PC-3 (cell line): ENCODE results near the gene BCL6B. TPM values are rescaled to one million over a fixed set of nuclear protein-coding genes. Genes with fewer than 3 reads are reported as not detected.

Source experiments
- ATAC-seq: fragments of 200-7000 bp; cut with Tn5 transposase; 2 replicates; pipeline ENCODE4 v1.9.1; 2020; ENCODE audit warnings: mild to moderate bottlenecking, moderate library complexity
- BruUV-seq: library from RNA; stranded (reverse); fragments of 400-500 nt; replicated peaks from 2 replicates; lab custom pipeline; 2021; lab: Mats Ljungman, UMichigan
- CTCF ChIA-PET: fragments of 300-600 bp; sonication (Branson Sonifier 250); formaldehyde crosslinking; loops from one replicate; lab custom pipeline; 2022; ENCODE audit warnings: antibody characterized with exemption; lab: Charles Lee
- POLR2A ChIA-PET: fragments of 300-600 bp; sonication (Branson Sonifier 250); formaldehyde crosslinking; loops from one replicate; lab custom pipeline; 2022; ENCODE audit warnings: antibody characterized with exemption; ENCODE audit not compliant: unreplicated experiment; lab: Charles Lee
- DNase-seq: peaks from one replicate; pipeline ENCODE4 v3.0.0-alpha.2; 2015
- H2AFZ ChIP-seq: fragments of 300-600 bp; sonication (generic); 2 replicates; pipeline ENCODE4 v1.6.0; 2016; ENCODE audit warnings: antibody characterized with exemption, low read length
- H3F3A ChIP-seq: fragments of 300-600 bp; sonication (generic); one replicate; pipeline ENCODE4 v1.6.0; 2017; ENCODE audit warnings: antibody characterized with exemption, low read length, control low read depth, mild to moderate bottlenecking; ENCODE audit not compliant: unreplicated experiment
- H3K27ac ChIP-seq: fragments of 300-600 bp; sonication (generic); 2 replicates; pipeline ENCODE4 v1.5.1; 2016; ENCODE audit warnings: mild to moderate bottlenecking, low read length
- H3K27me3 ChIP-seq: fragments of 300-600 bp; sonication (generic); 2 replicates; pipeline ENCODE4 v1.6.1; 2016; ENCODE audit warnings: low read length, mixed read lengths
- H3K36me3 ChIP-seq: fragments of 300-600 bp; sonication (generic); 2 replicates; pipeline ENCODE4 v1.6.1; 2016; ENCODE audit warnings: low read depth, mixed run types, low read length, mixed read lengths
- H3K4me1 ChIP-seq: fragments of 300-600 bp; sonication (generic); 2 replicates; pipeline ENCODE4 v1.5.1; 2016; ENCODE audit warnings: low read length; ENCODE audit not compliant: insufficient read depth
- H3K4me2 ChIP-seq: fragments of 300-600 bp; sonication (generic); 2 replicates; pipeline ENCODE4 v1.6.0; 2016; ENCODE audit warnings: low read length
- H3K4me3 ChIP-seq: fragments of 300-600 bp; sonication (generic); 2 replicates; pipeline ENCODE4 v1.5.1; 2016; ENCODE audit warnings: mild to moderate bottlenecking, low read length, mixed read lengths
- H3K79me2 ChIP-seq: fragments of 300-600 bp; sonication (generic); 2 replicates; pipeline ENCODE4 v1.6.1; 2017; ENCODE audit warnings: low read length, mixed read lengths
- H3K9ac ChIP-seq: fragments of 300-600 bp; sonication (generic); 2 replicates; pipeline ENCODE4 v1.6.0; 2016; ENCODE audit warnings: mild to moderate bottlenecking, low read length
- H3K9me2 ChIP-seq: fragments of 300-600 bp; sonication (generic); replicated peaks from 2 replicates; pipeline ENCODE4 v1.6.1; 2016; ENCODE audit warnings: mixed run types, low read length, mixed read lengths
- H3K9me3 ChIP-seq: fragments of 300-600 bp; sonication (generic); 2 replicates; pipeline ENCODE4 v1.6.1; 2016; ENCODE audit warnings: low read length, mixed read lengths
- H4K20me1 ChIP-seq: fragments of 300-600 bp; sonication (generic); 2 replicates; pipeline ENCODE4 v1.6.1; 2016; ENCODE audit warnings: low read length, mixed read lengths
- CTCF ChIP-seq: fragments of 300-600 bp; sonication (generic); conservative IDR thresholded peaks from 2 replicates; pipeline ENCODE4 v1.5.1; 2017; ENCODE audit warnings: antibody characterized with exemption, low read depth, mild to moderate bottlenecking, low read length
- EZH2 ChIP-seq: fragments of 300-600 bp; sonication (generic); IDR thresholded peaks from one replicate; pipeline ENCODE4 v1.6.1; 2017; ENCODE audit warnings: antibody characterized with exemption, mild to moderate bottlenecking, low read length; ENCODE audit not compliant: unreplicated experiment
- EZH2phosphoT487 ChIP-seq: fragments of 300-600 bp; sonication (generic); IDR thresholded peaks from 2 replicates; pipeline ENCODE4 v1.6.1; 2018; ENCODE audit warnings: mild to moderate bottlenecking, antibody characterized with exemption, low read length, borderline replicate concordance
- intact Hi-C: fragments of 100-400 bp; cut with micrococcal nuclease; formaldehyde crosslinking; loops from 2 replicates; pipeline ENCODE4 v1.9.0; 2023
- total RNA-seq: library from RNA; depleted of rRNA; stranded (reverse); fragments of >200 nt; gene quantifications from 2 replicates; pipeline ENCODE4 v1.2.3, GENCODE V29; 2014

The BCL6B gene
- total RNA-seq, 1 experiment from 2014 or later = not detected

- ChIA-PET CTCF (no interaction called here), POLR2A (interaction anchor here (0.6 kb wide), 1 partner anchor 759 kb away, joined by 3 read pairs; no protein-coding TSS in a partner anchor)
- Histone ChIP-seq H2AFZ (no peak overlapping the region), H3K9me2 (no peaks in the 10 kb centered on the region), H3K79me2 (no peaks in the 10 kb centered on the region), H3K4me1 (peaks cover 26% of the 10 kb centered on the region), H3K9ac (no peak overlapping the region), H3K27ac (no peak overlapping the region), H3K36me3 (no peaks in the 10 kb centered on the region), H3F3A (no peaks in the 10 kb centered on the region), H3K4me2 (no peak overlapping the region), H3K4me3 (no peak overlapping the region), H3K27me3 (no peaks in the 10 kb centered on the region), H4K20me1 (no peaks in the 10 kb centered on the region), H3K9me3 (no peaks in the 10 kb centered on the region)
- intact Hi-C loops = loop anchor here (5.0 kb wide), 1 partner anchor 34 kb away; no protein-coding TSS in a partner anchor
- DNase-seq (no peak), ATAC-seq (no peak)
- TF ChIP-seq EZH2phosphoT487 (no peak), CTCF (no peak)
- BruUV-seq = no TSS peak
Observed at GRCh38 chr17:7063518-7064094, 40.8 kb downstream of the BCL6B start.

DNA sequence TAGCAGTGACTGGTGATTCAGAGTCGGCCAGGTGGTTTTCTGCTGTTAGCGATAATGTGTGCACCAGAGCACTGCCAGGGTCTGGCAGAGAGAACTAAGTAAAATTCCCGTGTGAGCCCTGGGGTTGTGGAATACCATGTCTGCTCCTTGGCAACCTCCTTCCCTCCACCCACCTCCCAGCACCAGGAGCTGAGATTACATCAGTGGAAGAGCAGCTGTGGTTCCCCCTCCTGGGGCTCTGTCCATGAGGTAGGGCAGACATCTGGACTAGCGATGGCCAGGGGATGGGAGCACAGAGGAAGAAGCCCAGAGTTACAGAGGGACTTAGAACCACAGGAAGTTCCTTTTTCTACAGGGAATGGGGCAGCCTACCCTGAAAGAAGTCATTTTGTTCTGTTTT is 41.4 kb downstream of the BCL6B start:
- Histone ChIP-seq H4K20me1 (no peaks in the 10 kb centered on the region), H3K79me2 (no peaks in the 10 kb centered on the region), H3K9ac (no peak overlapping the region), H3K4me1 (peaks cover 19% of the 10 kb centered on the region), H3K9me2 (no peaks in the 10 kb centered on the region), H3K27ac (no peak overlapping the region), H3K9me3 (no peaks in the 10 kb centered on the region), H3K36me3 (no peaks in the 10 kb centered on the region), H2AFZ (no peak overlapping the region), H3K4me3 (no peak overlapping the region), H3K4me2 (no peak overlapping the region), H3F3A (no peaks in the 10 kb centered on the region), H3K27me3 (no peaks in the 10 kb centered on the region)
- ChIA-PET POLR2A (no interaction called here), CTCF (no interaction called here)
- DNase-seq = no peak
- ATAC-seq = no peak
- no TSS peak for BruUV-seq
- TF ChIP-seq CTCF = no peak
- TF ChIP-seq EZH2phosphoT487 = no peak
- no peak for TF ChIP-seq EZH2
- intact Hi-C loops = loop anchor here (5.0 kb wide), 1 partner anchor 33 kb away; no protein-coding TSS in a partner anchor

DNA sequence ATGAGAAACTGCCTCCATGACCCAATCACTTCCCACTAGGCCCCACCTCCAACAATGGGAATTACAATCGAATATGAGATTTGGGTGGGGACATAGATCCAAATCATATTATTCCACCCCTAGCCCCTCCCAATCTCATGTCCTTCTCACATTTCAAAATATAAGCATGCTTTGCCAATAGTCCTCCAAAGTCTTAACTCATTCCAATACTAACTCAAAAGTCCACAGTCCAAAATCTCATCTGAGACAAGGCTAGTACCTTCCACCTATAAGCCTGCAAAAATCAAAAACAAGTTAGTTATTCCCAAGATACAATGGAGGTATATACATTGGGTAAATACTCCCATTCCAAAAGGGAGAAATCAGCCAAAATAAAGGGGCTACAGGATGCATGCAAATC is 44.3 kb downstream of the BCL6B start:
- POLR2A ChIA-PET = interaction anchor here (0.6 kb wide), 1 partner anchor 74 kb away, joined by 7 read pairs; no protein-coding TSS in a partner anchor
- Histone ChIP-seq H3F3A (no peaks in the 10 kb centered on the region), H3K9ac (no peak overlapping the region), H3K4me2 (no peak overlapping the region), H3K79me2 (no peaks in the 10 kb centered on the region), H4K20me1 (no peaks in the 10 kb centered on the region), H3K4me1 (peaks cover 6% of the 10 kb centered on the region; the same call in 1 of the 2 replicates), H2AFZ (no peak overlapping the region), H3K27me3 (no peaks in the 10 kb centered on the region), H3K36me3 (no peaks in the 10 kb centered on the region), H3K9me3 (no peaks in the 10 kb centered on the region), H3K4me3 (no peak overlapping the region), H3K9me2 (no peaks in the 10 kb centered on the region), H3K27ac (no peak overlapping the region)
- TF ChIP-seq EZH2phosphoT487 = no peak
- TF ChIP-seq EZH2 = no peak
- TF ChIP-seq CTCF = no peak
- no TSS peak for BruUV-seq
- CTCF ChIA-PET = no interaction called here
- no peak for ATAC-seq
- no peak for DNase-seq
- intact Hi-C loops = no loop called here
